Mammary epithelial cell (primary cell): ENCODE measurements around the gene TOM1L2.
"Not testable (repeated sequence)": the region's sequence is repeated elsewhere in the genome, so short reads cannot be mapped to it uniquely, and the experiment has no call there.

Experiments
- CTCF ChIP-seq, 2 donors: IDR thresholded peaks in 1 of 2; conservative IDR thresholded peaks in 1 of 2; 2 replicates each; pipeline ENCODE4 v1.5.1; 2011 to 2012; ENCODE audit warnings: inconsistent platforms in 2 of 2, low read length in 2 of 2, mild to moderate bottlenecking in 2 of 2, control low read depth in 1 of 2, low read depth in 1 of 2; ENCODE audit not compliant: insufficient read depth in 1 of 2; ENCODE audit errors: extremely low read depth in 1 of 2
- EZH2 ChIP-seq: IDR thresholded peaks from 2 replicates; pipeline ENCODE4 v1.6.1; 2012; ENCODE audit warnings: low read length, inconsistent platforms, borderline replicate concordance

- not testable (repeated sequence) for TF ChIP-seq CTCF (conservative IDR thresholded peaks at IDR 0.05 in 1 of 2, IDR thresholded peaks at IDR 0.05 in 1 of 2; ENCODE audit: extremely low read depth in 1 of 2, insufficient read depth in 1 of 2, low read depth in 1 of 2, low read length in 2 of 2); EZH2
Measured at GRCh38 chr17:17955790-17956341, 16.3 kb downstream of the TOM1L2 start.
